Measurements from ENCODE around the gene CSNK1E.

DNA sequence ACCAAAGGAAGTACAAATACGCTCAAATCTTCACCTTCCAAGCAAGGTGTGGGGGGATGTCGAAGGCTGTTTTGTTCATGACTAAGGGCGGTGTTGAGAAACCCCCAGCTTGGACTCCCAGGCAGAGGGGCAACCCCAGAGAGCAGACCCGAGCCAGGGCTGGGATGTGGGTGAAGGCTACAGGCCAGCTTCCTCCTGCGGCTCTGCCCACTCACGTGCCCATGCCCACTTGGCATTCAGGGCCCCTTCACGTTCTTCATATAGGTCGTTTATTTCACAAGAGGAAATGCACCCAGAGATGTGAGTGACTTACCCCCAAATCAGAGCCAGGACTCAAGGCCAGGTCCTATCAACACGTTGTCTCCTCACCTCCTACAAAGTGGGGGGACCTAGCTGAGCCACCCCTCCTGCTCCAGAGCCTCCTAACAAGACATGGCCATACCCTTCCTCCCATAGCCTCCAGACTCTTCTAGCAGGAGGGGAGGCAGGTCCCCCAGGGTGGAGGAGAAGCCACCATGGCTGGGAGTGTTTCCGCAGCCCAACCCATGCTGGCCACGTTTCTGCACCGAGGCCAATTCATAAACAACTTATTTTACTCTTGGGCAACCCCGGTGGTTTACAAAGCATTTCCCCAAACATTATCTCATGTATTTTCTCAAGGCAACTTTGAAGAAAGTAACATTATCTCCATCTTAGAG lies 66.4 kb downstream of the CSNK1E start:
- TF ChIP-seq, protein P1, sequence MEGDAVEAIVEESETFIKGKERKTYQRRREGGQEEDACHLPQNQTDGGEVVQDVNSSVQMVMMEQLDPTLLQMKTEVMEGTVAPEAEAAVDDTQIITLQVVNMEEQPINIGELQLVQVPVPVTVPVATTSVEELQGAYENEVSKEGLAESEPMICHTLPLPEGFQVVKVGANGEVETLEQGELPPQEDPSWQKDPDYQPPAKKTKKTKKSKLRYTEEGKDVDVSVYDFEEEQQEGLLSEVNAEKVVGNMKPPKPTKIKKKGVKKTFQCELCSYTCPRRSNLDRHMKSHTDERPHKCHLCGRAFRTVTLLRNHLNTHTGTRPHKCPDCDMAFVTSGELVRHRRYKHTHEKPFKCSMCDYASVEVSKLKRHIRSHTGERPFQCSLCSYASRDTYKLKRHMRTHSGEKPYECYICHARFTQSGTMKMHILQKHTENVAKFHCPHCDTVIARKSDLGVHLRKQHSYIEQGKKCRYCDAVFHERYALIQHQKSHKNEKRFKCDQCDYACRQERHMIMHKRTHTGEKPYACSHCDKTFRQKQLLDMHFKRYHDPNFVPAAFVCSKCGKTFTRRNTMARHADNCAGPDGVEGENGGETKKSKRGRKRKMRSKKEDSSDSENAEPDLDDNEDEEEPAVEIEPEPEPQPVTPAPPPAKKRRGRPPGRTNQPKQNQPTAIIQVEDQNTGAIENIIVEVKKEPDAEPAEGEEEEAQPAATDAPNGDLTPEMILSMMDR (conservative IDR thresholded peaks at IDR 0.05; ENCODE audit: low read depth, low read length), result no peak
- no peak for TF ChIP-seq EZH2 (IDR thresholded peaks at IDR 0.05; ENCODE audit: borderline replicate concordance, low read depth, low read length, poor library complexity, severe bottlenecking)
